Peyer's patch (tissue), 4 donors: ENCODE data around the gene SINHCAF.

Source experiments
- POLR2A ChIP-seq, 2 donors: fragments of 450-650 bp; IDR thresholded peaks; one replicate each; pipeline ENCODE4 v1.5.1; 2017; ENCODE audit warnings: antibody characterized with exemption in 2 of 2, mild to moderate bottlenecking in 2 of 2, moderate library complexity in 2 of 2
- TF ChIP-seq, protein P1 (sequence below), 6 experiments: fragments of 450-650 bp in 4 of 6; fragments of 200-600 bp in 2 of 6; sonication (generic) in 1 of 6; IDR thresholded peaks; one replicate each; pipeline ENCODE4 v1.5.1; 2017 to 2019; ENCODE audit warnings: antibody characterized with exemption in 6 of 6, mild to moderate bottlenecking in 3 of 6, moderate library complexity in 1 of 6

DNA sequence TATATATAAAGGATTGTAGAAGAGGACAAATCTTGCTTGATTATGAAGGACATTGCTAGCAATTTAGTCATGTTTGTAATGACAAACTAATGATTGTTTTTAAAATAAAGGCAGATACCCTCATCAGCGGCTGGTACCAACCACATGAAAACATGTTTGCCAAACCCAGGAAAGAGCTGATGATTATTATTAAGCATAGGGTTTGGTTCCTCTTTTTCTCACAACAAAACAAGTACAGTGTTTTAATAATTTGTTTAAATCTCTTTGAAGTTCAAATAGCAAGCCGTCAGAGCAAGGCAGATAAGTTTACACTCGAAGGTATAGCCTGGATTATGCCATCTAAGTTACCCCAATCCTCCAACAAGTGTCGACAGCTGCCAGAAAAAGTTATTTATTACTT is 5.3 kb upstream of the SINHCAF start:
- TF ChIP-seq, protein P1, sequence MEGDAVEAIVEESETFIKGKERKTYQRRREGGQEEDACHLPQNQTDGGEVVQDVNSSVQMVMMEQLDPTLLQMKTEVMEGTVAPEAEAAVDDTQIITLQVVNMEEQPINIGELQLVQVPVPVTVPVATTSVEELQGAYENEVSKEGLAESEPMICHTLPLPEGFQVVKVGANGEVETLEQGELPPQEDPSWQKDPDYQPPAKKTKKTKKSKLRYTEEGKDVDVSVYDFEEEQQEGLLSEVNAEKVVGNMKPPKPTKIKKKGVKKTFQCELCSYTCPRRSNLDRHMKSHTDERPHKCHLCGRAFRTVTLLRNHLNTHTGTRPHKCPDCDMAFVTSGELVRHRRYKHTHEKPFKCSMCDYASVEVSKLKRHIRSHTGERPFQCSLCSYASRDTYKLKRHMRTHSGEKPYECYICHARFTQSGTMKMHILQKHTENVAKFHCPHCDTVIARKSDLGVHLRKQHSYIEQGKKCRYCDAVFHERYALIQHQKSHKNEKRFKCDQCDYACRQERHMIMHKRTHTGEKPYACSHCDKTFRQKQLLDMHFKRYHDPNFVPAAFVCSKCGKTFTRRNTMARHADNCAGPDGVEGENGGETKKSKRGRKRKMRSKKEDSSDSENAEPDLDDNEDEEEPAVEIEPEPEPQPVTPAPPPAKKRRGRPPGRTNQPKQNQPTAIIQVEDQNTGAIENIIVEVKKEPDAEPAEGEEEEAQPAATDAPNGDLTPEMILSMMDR (IDR thresholded peaks at IDR 0.05), result no peak
- no peak for TF ChIP-seq POLR2A (IDR thresholded peaks at IDR 0.05)
